ENCODE results near the gene CHI3L2.

CHI3L2 gene

GRCh38 chr1:111256988-111257658, 29.6 kb downstream of the CHI3L2 start:
- no peak for DNase-seq

GRCh38 chr1:111267801-111268508, 40.4 kb downstream of the CHI3L2 start:
- DNase-seq, result no peak

GRCh38 chr1:111269825-111270406, 42.4 kb downstream of the CHI3L2 start:
- DNase-seq, result no peak

- no peak for DNase-seq
Observed at GRCh38 chr1:111270771-111271463, 43.4 kb downstream of the CHI3L2 start.

GRCh38 chr1:111271464-111271801, 43.9 kb downstream of the CHI3L2 start:
- DNase-seq, result no peak

- DNase-seq, result no peak
Observed at GRCh38 chr1:111272081-111272480, 44.6 kb downstream of the CHI3L2 start.

- peak; percentile 17 for DNase-seq
Observed at GRCh38 chr1:111274653-111275052, 47.1 kb downstream of the CHI3L2 start.

GRCh38 chr1:111275079-111275478, 47.6 kb downstream of the CHI3L2 start:
- no peak for DNase-seq

GRCh38 chr1:111275780-111276433, 48.4 kb downstream of the CHI3L2 start:
- DNase-seq, result no peak

- DNase-seq, result no peak
Observed at GRCh38 chr1:111279144-111279543, 51.6 kb downstream of the CHI3L2 start.

GRCh38 chr1:111280267-111280666, 52.8 kb downstream of the CHI3L2 start:
- no peak for DNase-seq

GRCh38 chr1:111281411-111281810, 53.9 kb downstream of the CHI3L2 start:
- DNase-seq, result no peak

- DNase-seq, result no peak
Observed at GRCh38 chr1:111283838-111284237, 56.3 kb downstream of the CHI3L2 start.

- DNase-seq, result no peak
Observed at GRCh38 chr1:111285879-111286278, 58.4 kb downstream of the CHI3L2 start.

- no peak for DNase-seq
Observed at GRCh38 chr1:111286912-111287311, 59.4 kb downstream of the CHI3L2 start.

- no peak for DNase-seq
Observed at GRCh38 chr1:111289371-111289770, 61.9 kb downstream of the CHI3L2 start.

- no peak for DNase-seq
Observed at GRCh38 chr1:111290104-111290503, 62.6 kb downstream of the CHI3L2 start.

- DNase-seq, result no peak
Observed at GRCh38 chr1:111290630-111291029, 63.1 kb downstream of the CHI3L2 start, which contains the start of gene CHIA. Gene CHIA, plus strand, starts transcription at chr1:111290851. Its CDS starts 19,617 bp downstream, at chr1:111310468.
